Stomach (tissue), 4 donors: ENCODE measurements around the gene MEGF6.

Experiments
- POLR2A ChIP-seq, 4 donors: fragments of 450-650 bp; IDR thresholded peaks; one replicate each; pipeline ENCODE4 v1.6.1; 2016; ENCODE audit warnings: antibody characterized with exemption in 4 of 4, control low read depth in 2 of 4, mild to moderate bottlenecking in 1 of 4, moderate library complexity in 1 of 4
- TF ChIP-seq, protein P1 (sequence below), 7 experiments: fragments of 450-650 bp in 4 of 7; fragments of 200-600 bp in 3 of 7; sonication (generic) in 3 of 7; IDR thresholded peaks; one replicate each; pipeline ENCODE4 v1.5.1; 2016 to 2019; ENCODE audit warnings: antibody characterized with exemption in 7 of 7, control low read depth in 2 of 7, mild to moderate bottlenecking in 1 of 7

DNA sequence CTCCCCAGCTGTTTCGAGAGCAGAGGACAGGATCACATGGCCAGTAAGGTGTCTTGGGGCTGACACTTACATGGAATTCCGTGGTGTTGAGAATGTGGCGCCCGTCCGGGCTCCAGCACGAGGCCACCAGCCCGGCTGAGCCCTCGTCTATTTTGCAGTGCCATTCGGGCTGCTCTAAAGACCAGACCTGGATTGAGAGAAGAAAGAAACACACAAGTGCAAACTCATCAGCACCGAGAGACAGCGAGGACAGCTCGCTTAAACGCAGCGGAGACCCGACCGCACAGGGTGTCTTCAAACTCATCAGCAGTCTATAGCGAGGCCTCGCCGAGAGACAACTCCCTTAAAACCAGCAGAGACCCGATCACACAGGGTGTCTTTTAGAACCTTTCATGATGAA lies 35.3 kb upstream of the MEGF6 start:
- TF ChIP-seq POLR2A (IDR thresholded peaks at IDR 0.05) = no peak
- TF ChIP-seq, protein P1, sequence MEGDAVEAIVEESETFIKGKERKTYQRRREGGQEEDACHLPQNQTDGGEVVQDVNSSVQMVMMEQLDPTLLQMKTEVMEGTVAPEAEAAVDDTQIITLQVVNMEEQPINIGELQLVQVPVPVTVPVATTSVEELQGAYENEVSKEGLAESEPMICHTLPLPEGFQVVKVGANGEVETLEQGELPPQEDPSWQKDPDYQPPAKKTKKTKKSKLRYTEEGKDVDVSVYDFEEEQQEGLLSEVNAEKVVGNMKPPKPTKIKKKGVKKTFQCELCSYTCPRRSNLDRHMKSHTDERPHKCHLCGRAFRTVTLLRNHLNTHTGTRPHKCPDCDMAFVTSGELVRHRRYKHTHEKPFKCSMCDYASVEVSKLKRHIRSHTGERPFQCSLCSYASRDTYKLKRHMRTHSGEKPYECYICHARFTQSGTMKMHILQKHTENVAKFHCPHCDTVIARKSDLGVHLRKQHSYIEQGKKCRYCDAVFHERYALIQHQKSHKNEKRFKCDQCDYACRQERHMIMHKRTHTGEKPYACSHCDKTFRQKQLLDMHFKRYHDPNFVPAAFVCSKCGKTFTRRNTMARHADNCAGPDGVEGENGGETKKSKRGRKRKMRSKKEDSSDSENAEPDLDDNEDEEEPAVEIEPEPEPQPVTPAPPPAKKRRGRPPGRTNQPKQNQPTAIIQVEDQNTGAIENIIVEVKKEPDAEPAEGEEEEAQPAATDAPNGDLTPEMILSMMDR (IDR thresholded peaks at IDR 0.05) = no peak
